Activated naive CD8-positive, alpha-beta T cell treated with anti-CD3 and anti-CD28 coated beads, Interleukin-2, amount 50 U/mL, for 24 hours (primary cell): ENCODE data around the gene E2F2.
"Not testable (repeated sequence)": the region's sequence is repeated elsewhere in the genome, so short reads cannot be mapped to it uniquely, and the experiment has no call there.

ENCODE experiments used
- ATAC-seq: fragments of 150-1000 bp; cut with Tn5 transposase; one replicate; pipeline ENCODE4 v1.10.0; 2021
- DNase-seq: peaks from one replicate; pipeline ENCODE4 v3.0.0; 2021
- H3K27ac Mint-ChIP-seq: one replicate; pipeline ENCODE4 v1.8.0; 2021; ENCODE audit warnings: mild to moderate bottlenecking, mixed read lengths
- H3K27me3 Mint-ChIP-seq: one replicate; pipeline ENCODE4 v1.8.0; 2021; ENCODE audit warnings: mixed read lengths
- H3K36me3 Mint-ChIP-seq: one replicate; pipeline ENCODE4 v1.8.0; 2021; ENCODE audit warnings: low read depth, mixed read lengths
- H3K4me1 Mint-ChIP-seq: one replicate; pipeline ENCODE4 v1.8.0; 2021; ENCODE audit warnings: mixed read lengths
- H3K4me3 Mint-ChIP-seq: one replicate; pipeline ENCODE4 v1.8.0; 2021; ENCODE audit warnings: mild to moderate bottlenecking, moderate library complexity, mixed read lengths
- H3K9me3 Mint-ChIP-seq: one replicate; pipeline ENCODE4 v1.8.0; 2021; ENCODE audit warnings: mixed read lengths

E2F2 gene

DNA sequence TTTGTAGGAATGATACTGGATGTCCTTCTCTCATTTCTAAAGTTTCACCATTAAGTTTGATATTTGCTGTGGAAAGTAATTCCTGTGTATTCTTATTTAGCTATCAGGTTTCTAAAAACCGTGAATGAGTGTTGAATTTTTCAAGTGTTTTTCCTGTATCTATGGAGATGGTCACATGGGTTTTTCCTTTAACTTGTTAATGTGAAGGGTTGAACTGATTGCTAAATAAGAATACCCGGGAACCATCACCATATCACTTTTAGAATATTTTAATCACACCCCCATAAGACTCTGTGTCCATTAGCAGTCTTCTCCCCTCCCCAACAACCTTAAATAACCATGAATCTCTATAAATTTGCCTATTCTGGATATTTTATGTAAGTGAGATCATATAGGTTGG is 30.6 kb downstream of the E2F2 start:
- ATAC-seq (no peak), DNase-seq (no peak)
- H3K4me1 Mint-ChIP-seq, result peaks cover 2% of the 10 kb centered on the region
- no peak overlapping the region for H3K4me3 Mint-ChIP-seq
- no peaks in the 10 kb centered on the region for H3K27me3 Mint-ChIP-seq
- H3K27ac Mint-ChIP-seq, result no peak overlapping the region
- no peaks in the 10 kb centered on the region for H3K9me3 Mint-ChIP-seq
- peaks cover 3% of the 10 kb centered on the region for H3K36me3 Mint-ChIP-seq

GRCh38 chr1:23497777-23498439 is 33.1 kb downstream of the E2F2 start:
- DNase-seq, result no peak
- no peak overlapping the region for H3K27ac Mint-ChIP-seq

GRCh38 chr1:23496490-23497181 is 34.4 kb downstream of the E2F2 start:
- Mint-ChIP-seq H3K36me3 (no peaks in the 10 kb centered on the region), H3K27me3 (peaks cover under 1% of the 10 kb centered on the region), H3K27ac (no peak overlapping the region), H3K4me3 (no peak overlapping the region), H3K9me3 (no peaks in the 10 kb centered on the region), H3K4me1 (peaks cover 2% of the 10 kb centered on the region)
- ATAC-seq (no peak), DNase-seq (no peak)

More at GRCh38 chr1:23497777-23498439, 33.1 kb downstream of the E2F2 start:
- H3K27me3 Mint-ChIP-seq, result no peaks in the 10 kb centered on the region
- no peak for ATAC-seq
- peaks cover 2% of the 10 kb centered on the region for H3K4me1 Mint-ChIP-seq
- no peak overlapping the region for H3K4me3 Mint-ChIP-seq
- H3K36me3 Mint-ChIP-seq, result no peaks in the 10 kb centered on the region
- no peaks in the 10 kb centered on the region for H3K9me3 Mint-ChIP-seq

- not testable (repeated sequence) for ATAC-seq, H3K9me3 Mint-ChIP-seq, H3K4me1 Mint-ChIP-seq, DNase-seq, H3K4me3 Mint-ChIP-seq, H3K27ac Mint-ChIP-seq, H3K27me3 Mint-ChIP-seq, H3K36me3 Mint-ChIP-seq
Observed at GRCh38 chr1:23494836-23495235, 36.2 kb downstream of the E2F2 start.

DNA sequence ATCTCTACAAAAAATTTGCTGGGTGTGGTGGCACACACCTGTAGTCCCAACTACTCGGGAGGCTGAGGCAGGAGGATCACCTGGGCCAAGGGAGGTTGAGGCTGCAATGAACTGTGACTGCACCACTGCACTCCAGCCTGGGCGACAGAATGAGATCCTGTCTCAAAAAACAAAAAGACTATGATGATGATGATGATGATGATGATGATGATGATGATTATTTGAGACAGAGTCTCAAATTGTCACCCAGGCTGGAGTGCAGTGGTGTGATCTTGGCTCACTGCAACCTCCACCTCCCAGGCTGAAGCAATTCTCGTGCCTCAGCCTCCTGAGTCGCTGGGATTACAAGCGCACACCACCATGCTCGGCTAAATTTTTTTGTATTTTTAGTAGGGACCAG is 38.3 kb downstream of the E2F2 start:
- ATAC-seq, H3K27me3 Mint-ChIP-seq, H3K36me3 Mint-ChIP-seq, H3K4me3 Mint-ChIP-seq, H3K9me3 Mint-ChIP-seq, H3K27ac Mint-ChIP-seq, H3K4me1 Mint-ChIP-seq, DNase-seq: not testable (repeated sequence)

- no peak for DNase-seq
- Mint-ChIP-seq H3K9me3 (no peaks in the 10 kb centered on the region), H3K27me3 (peaks cover 7% of the 10 kb centered on the region), H3K36me3 (no peaks in the 10 kb centered on the region), H3K4me3 (no peak overlapping the region), H3K4me1 (no peaks in the 10 kb centered on the region), H3K27ac (no peak overlapping the region)
- no peak for ATAC-seq
Observed at GRCh38 chr1:23492132-23492720, 38.8 kb downstream of the E2F2 start.

DNA sequence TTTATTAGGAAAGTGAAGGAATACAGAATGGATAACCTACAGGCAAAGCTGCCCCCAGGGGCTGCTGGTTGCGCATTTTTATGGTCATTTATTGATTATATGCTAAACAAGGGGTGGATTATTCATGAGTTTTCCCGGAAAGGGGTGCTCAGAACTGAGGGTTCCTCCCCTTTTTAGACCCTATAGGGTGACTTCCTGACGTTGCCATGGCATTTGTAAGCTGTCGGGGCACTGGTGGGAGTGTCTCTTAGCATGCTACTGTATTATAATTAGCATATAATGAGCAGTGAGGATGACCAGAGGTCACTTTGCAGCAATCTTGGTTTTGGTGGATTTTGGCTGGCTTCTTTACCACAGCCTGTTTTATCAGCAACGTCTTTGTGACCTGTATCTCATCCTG is 41.2 kb downstream of the E2F2 start:
- no peak for ATAC-seq
- no peaks in the 10 kb centered on the region for H3K9me3 Mint-ChIP-seq
- peaks cover 17% of the 10 kb centered on the region for H3K27me3 Mint-ChIP-seq

GRCh38 chr1:23485002-23485332 is 46.1 kb downstream of the E2F2 start:
- Mint-ChIP-seq H3K27ac (peak overlapping the region; percentile 39), H3K27me3 (peaks cover 29% of the 10 kb centered on the region), H3K36me3 (no peaks in the 10 kb centered on the region), H3K9me3 (no peaks in the 10 kb centered on the region), H3K4me3 (peak overlapping the region; percentile 79), H3K4me1 (peaks cover 13% of the 10 kb centered on the region)
- no peak for DNase-seq
- ATAC-seq, result no peak

More for the DNA sequence above, 41.2 kb downstream of the E2F2 start:
- no peak for DNase-seq
- H3K4me1 Mint-ChIP-seq, result peaks cover 3% of the 10 kb centered on the region
- no peak overlapping the region for H3K4me3 Mint-ChIP-seq
- no peaks in the 10 kb centered on the region for H3K36me3 Mint-ChIP-seq
- H3K27ac Mint-ChIP-seq, result no peak overlapping the region

DNA sequence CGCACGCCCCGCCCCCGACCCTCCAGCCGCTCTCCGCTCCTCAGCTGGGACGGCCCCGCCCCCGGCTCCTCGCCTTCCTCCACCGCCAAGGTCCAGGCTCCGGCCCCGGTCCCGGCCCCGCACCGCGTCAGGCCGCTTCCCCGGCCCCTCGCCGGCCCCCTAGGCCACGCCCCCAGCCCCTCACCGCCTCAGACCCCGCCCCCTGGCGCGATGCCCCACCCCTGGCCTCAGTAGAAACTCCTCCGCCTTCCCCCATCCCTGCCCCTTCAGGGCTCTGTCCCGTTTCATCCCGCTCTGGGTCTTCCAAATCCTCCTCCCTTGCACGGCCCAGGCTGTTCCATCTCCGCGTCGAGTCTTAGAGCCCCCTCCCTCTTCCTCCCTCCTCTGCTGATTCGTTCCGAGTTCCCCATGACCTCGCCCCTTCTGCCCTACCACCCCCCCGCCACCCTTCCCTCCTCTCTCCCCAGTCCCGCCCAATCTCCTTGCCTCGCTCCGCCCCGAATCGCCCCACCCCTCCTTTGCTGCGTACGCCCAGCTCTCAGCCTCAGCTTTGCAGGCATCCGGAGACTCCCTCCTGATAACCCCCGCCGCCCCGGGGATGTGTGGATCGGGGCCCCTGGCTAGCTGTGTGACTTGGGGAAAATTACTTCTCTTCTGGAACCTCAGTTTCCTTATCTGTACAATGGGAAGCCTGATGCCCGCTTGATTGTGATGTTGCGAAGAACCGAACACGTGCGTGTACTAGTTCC is 46.6 kb downstream of the E2F2 start:
- peaks cover 29% of the 10 kb centered on the region for H3K27me3 Mint-ChIP-seq
- H3K9me3 Mint-ChIP-seq, result no peaks in the 10 kb centered on the region
- H3K4me1 Mint-ChIP-seq, result peaks cover 13% of the 10 kb centered on the region
- peak; percentile 91 for ATAC-seq
- peak; percentile 91 for DNase-seq
- peak overlapping the region; percentile 79 for H3K4me3 Mint-ChIP-seq
- H3K27ac Mint-ChIP-seq, result peak overlapping the region; percentile 39
- H3K36me3 Mint-ChIP-seq, result no peaks in the 10 kb centered on the region

DNA sequence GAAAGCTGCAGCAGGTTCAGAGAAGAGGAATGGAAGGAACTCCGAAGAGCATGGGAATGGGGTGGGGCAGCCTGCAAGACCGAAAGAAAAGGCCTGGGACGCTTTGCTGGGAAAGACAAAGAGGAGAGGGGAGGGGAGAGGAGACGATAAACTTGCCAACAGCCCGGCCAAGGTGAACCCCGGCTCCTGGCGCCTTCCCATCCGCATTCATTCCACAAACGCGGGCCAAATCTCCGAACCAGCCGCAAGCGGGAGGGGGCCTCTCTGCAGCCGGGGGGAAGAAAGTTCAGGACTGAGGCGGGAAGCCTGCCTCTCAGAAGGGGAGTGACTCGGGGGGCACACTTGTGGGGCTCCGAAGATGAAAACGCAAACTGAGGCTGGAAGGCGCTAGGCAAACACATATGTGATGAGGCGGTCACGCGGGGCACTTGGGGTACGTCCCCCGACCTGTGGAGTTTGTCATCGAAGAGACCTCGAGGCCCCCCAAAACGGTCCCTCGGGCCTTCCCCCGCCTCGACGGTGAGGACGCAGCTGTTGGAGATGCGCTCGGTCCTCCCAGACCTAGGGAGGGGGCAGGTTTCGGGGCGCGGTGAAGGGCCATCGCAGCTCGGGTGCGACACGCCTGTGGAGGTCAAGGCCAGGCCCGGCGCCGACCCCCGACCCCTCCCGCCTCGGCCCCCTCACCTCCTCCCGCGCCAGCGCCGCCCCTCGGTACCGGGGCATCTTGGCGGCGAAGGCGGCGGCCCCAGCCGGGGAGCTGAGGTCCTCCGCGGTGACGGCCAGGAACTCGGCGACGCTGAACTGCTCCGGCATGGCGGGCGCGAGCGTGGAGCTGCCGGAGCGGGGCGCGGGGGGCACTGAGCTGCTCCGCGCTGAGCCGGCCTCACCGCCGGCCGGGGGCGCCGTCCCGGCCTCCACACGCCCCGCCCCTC is 47.4 kb downstream of the E2F2 start, which contains the start of gene ASAP3:
Gene ASAP3 (minus strand): TSS at position 859 of the 932 bp plus-strand sequence. CDS start 46 bp downstream, at position 813.
- Mint-ChIP-seq H3K36me3 (no peaks in the 10 kb centered on the region), H3K4me1 (peaks cover 13% of the 10 kb centered on the region), H3K27ac (peak within 1 kb of the TSS; percentile 39), H3K9me3 (no peaks in the 10 kb centered on the region), H3K27me3 (peaks cover 29% of the 10 kb centered on the region), H3K4me3 (peak within 1 kb of the TSS; percentile 79)
- ATAC-seq (peak; percentile 59), DNase-seq (peak; percentile 3)

DNA sequence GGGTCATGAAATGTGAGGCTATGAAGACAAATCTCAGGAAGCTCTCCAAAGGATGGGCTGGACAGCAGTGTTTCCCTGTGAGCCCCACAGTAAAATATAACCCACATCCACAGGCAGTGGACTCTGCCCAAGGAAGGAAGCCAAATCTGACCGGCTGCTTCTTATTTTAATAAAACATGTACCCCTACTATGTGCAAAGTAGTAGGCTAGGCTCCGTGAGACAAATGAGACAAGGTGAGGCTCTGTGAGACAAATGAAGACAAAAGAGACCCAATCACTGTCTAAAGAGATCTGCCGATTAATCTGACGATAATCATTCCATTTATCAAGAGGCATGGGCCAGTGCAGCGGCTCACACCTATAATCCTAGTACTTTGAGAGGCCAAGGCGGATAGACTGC is 49.1 kb downstream of the E2F2 start:
- no peak for ATAC-seq
- H3K27ac Mint-ChIP-seq, result no peak overlapping the region
- no peaks in the 10 kb centered on the region for H3K36me3 Mint-ChIP-seq
- H3K9me3 Mint-ChIP-seq, result no peaks in the 10 kb centered on the region
- no peak overlapping the region for H3K4me3 Mint-ChIP-seq
- H3K4me1 Mint-ChIP-seq, result peaks cover 13% of the 10 kb centered on the region
- peaks cover 32% of the 10 kb centered on the region for H3K27me3 Mint-ChIP-seq
- no peak for DNase-seq

- no peaks in the 10 kb centered on the region for H3K36me3 Mint-ChIP-seq
- H3K4me1 Mint-ChIP-seq, result peaks cover 13% of the 10 kb centered on the region
- ATAC-seq, result no peak
- no peak overlapping the region for H3K4me3 Mint-ChIP-seq
- no peaks in the 10 kb centered on the region for H3K9me3 Mint-ChIP-seq
- no peak overlapping the region for H3K27ac Mint-ChIP-seq
- DNase-seq, result no peak
- H3K27me3 Mint-ChIP-seq, result peaks cover 31% of the 10 kb centered on the region
Observed at GRCh38 chr1:23481026-23481597, 49.9 kb downstream of the E2F2 start.

- Mint-ChIP-seq H3K4me1 (peaks cover 13% of the 10 kb centered on the region), H3K4me3 (no peak overlapping the region), H3K27me3 (peaks cover 27% of the 10 kb centered on the region), H3K36me3 (no peaks in the 10 kb centered on the region), H3K9me3 (no peaks in the 10 kb centered on the region), H3K27ac (no peak overlapping the region)
- ATAC-seq, result no peak
- no peak for DNase-seq
Observed at GRCh38 chr1:23480187-23481025, 50.6 kb downstream of the E2F2 start.
